Mononuclear cell (primary cell): ENCODE results near the gene TRPM2. TPM values are rescaled to one million over a fixed set of nuclear protein-coding genes. Genes with fewer than 3 reads are reported as not detected.

Experiments
- H3K27me3 ChIP-seq: 2 replicates; pipeline ENCODE4 v1.6.0; 2011; ENCODE audit warnings: low read length, control low read depth; ENCODE audit not compliant: insufficient read depth
- H3K4me1 ChIP-seq: 2 replicates; pipeline ENCODE4 v1.5.1; 2011; ENCODE audit warnings: mild to moderate bottlenecking, low read length, control low read depth; ENCODE audit not compliant: insufficient read depth
- H3K4me3 ChIP-seq: 2 replicates; pipeline ENCODE4 v1.5.1; 2011; ENCODE audit warnings: mild to moderate bottlenecking, low read length, moderate library complexity
- H3K9me3 ChIP-seq: 2 replicates; pipeline ENCODE4 v1.5.1; 2011; ENCODE audit warnings: low read depth, mild to moderate bottlenecking, control low read depth, low read length
- total RNA-seq: library from RNA; depleted of rRNA; stranded (reverse); fragments of >200 nt; gene quantifications from one replicate; pipeline ENCODE4 v1.2.3, GENCODE V29; 2012

TRPM2 gene
- total RNA-seq, 1 donor, result 2.2 TPM

DNA sequence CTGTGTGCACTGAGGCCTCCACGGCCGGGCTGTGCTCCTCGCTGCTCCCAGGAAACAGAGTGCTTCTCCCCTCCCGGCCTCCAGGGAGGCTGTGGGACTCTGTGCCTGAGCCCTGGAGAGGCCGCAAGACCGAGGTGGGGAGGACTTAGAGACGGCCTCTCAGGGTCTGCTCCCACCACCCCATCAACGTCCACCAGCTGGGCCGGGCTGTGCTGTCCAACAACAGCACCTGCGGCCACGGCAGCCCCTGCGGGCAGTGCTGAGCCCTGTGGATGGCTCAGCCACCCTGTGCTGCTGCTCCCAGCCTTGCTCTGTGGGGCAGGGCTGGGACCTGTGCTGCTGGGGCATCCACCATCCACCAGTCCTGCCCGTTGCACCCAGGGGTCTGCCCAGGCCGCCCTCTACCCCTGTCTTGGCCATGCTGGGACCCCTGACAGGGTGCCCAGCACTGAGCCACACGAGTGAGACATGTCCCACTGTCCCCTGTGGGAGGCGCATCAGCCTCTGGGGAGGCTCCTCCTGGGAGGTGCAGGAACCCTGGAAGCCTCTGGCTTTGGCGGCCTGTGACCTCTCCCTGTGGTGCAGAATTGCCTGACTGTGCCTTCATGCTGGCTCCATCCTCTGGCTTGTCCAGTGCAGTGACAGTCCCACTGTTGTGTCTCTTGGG lies 70.7 kb downstream of the TRPM2 start:
- Histone ChIP-seq H3K4me1 (no peaks in the 10 kb centered on the region), H3K27me3 (no peaks in the 10 kb centered on the region), H3K9me3 (no peaks in the 10 kb centered on the region), H3K4me3 (no peak overlapping the region)

DNA sequence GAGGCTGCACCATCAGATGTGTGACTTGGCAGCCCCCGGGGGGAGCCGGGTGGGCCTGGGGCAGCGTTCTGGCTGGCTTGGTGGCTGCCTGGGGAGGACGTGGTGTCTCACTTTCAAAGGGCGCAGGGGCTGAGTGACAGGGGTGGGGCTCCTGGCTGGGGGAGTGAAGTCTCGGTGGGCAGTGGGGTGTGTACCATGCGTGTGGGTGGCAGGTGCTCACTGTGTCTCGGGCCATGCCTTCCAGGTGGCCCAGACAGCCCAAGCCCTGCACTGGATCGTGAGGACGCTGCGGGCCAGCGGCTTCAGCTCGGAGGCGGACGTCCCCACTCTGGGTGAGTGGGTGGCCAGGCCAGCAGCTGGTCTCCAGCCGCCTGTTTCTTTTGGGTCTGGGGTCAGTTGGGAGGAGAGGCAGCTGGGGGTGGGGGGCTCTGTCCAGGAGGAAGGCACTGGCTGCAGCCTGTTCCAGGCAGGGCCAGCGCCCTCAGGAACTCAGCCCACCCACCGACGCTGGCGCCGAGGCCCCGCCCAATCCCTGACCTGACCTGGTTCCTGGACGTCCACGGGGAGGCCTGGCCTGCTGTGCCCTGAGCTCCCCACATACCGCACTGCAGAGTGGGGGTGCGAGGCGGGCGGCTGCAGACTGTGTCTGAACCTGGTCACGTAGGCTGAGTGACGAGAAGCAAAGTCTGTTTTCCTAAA lies 71.3 kb downstream of the TRPM2 start:
- Histone ChIP-seq H3K9me3 (peaks cover 3% of the 10 kb centered on the region), H3K4me3 (no peak overlapping the region), H3K4me1 (no peaks in the 10 kb centered on the region), H3K27me3 (no peaks in the 10 kb centered on the region)

DNA sequence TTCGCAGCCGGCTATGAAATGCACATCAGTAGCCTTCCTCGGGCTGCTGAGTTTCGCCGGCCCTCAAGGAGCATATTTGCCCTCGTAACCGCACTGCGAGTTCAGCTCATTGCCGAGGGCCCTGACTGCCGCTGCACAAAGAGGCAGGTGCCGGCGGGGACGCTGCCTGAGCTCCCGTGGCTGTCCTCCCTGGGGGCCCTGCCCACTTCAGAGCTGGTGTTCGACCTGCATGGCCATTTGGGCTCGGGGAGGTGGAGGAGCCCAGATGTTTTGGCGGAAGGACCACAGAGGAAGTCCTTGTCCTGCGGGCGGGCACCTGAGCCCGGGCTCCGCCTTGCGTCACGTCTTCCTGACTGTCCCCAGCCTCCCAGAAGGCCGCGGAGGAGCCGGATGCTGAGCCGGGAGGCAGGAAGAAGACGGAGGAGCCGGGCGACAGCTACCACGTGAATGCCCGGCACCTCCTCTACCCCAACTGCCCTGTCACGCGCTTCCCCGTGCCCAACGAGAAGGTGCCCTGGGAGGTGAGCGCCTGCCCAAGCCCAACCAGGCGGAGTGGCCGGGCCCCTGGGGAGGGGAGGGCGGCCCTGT lies 72.0 kb downstream of the TRPM2 start:
- Histone ChIP-seq H3K27me3 (no peaks in the 10 kb centered on the region), H3K4me3 (no peak overlapping the region), H3K9me3 (peaks cover 7% of the 10 kb centered on the region), H3K4me1 (no peaks in the 10 kb centered on the region)

GRCh38 chr21:44425895-44426662 lies 72.7 kb downstream of the TRPM2 start:
- Histone ChIP-seq H3K9me3 (peaks cover 7% of the 10 kb centered on the region), H3K27me3 (no peaks in the 10 kb centered on the region), H3K4me1 (no peaks in the 10 kb centered on the region), H3K4me3 (no peak overlapping the region)

- no peak overlapping the region for H3K4me3 ChIP-seq
- peaks cover 7% of the 10 kb centered on the region for H3K9me3 ChIP-seq
- no peaks in the 10 kb centered on the region for H3K27me3 ChIP-seq
- no peaks in the 10 kb centered on the region for H3K4me1 ChIP-seq
These were observed 73.3 kb downstream of the TRPM2 start for GRCh38 chr21:44426663-44427191.

GRCh38 chr21:44427241-44428120 lies 74.1 kb downstream of the TRPM2 start:
- Histone ChIP-seq H3K27me3 (no peaks in the 10 kb centered on the region), H3K4me3 (no peak overlapping the region), H3K4me1 (no peaks in the 10 kb centered on the region), H3K9me3 (peaks cover 7% of the 10 kb centered on the region)

- H3K4me1 ChIP-seq, result no peaks in the 10 kb centered on the region
- no peaks in the 10 kb centered on the region for H3K27me3 ChIP-seq
- no peak overlapping the region for H3K4me3 ChIP-seq
- peaks cover 7% of the 10 kb centered on the region for H3K9me3 ChIP-seq
These were observed 75.0 kb downstream of the TRPM2 start for GRCh38 chr21:44428281-44428960.

DNA sequence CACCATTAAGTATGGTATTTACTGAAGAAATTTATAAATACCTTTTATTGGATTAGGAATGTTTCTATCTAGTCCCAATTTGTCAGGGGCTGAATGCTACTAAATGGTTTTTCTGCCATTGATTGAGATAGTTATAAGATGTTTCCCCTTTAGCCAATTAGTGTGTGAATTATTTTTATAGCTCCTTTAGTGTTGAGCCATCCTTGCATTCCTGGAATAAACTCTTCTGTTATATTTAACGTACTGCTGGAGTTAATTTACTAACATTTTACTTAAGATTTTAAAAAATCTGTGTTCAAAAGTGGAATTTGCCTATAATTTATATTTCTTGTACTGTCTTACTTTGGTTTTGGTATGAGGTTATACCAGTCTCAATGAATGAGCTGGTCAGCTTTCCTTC lies 76.5 kb downstream of the TRPM2 start:
- H3K4me1 ChIP-seq, result no peaks in the 10 kb centered on the region
- no peak overlapping the region for H3K4me3 ChIP-seq
- peaks cover 7% of the 10 kb centered on the region for H3K9me3 ChIP-seq
- no peaks in the 10 kb centered on the region for H3K27me3 ChIP-seq

DNA sequence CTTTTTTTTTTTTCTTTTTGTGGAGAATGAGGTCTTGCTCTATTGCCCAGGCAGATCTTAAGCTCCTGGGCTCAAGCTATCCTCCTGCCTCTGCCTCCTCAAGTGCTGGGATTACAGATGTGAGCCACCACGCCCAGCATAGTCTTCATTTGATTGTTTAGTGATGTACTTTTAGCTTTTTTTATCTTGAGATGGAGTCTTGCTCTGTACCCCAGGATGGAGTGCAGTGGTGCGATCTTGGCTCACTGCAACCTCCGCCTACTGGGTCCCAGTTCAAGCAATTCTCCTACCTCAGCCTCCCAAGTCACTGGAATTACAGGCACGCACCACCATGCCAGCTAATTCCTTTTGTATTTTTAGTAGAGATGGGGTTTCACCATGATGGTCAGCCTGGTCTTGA lies 77.9 kb downstream of the TRPM2 start:
- H3K9me3 ChIP-seq, result peaks cover 7% of the 10 kb centered on the region
- H3K27me3 ChIP-seq, result no peaks in the 10 kb centered on the region
- H3K4me3 ChIP-seq, result no peak overlapping the region
- no peaks in the 10 kb centered on the region for H3K4me1 ChIP-seq

DNA sequence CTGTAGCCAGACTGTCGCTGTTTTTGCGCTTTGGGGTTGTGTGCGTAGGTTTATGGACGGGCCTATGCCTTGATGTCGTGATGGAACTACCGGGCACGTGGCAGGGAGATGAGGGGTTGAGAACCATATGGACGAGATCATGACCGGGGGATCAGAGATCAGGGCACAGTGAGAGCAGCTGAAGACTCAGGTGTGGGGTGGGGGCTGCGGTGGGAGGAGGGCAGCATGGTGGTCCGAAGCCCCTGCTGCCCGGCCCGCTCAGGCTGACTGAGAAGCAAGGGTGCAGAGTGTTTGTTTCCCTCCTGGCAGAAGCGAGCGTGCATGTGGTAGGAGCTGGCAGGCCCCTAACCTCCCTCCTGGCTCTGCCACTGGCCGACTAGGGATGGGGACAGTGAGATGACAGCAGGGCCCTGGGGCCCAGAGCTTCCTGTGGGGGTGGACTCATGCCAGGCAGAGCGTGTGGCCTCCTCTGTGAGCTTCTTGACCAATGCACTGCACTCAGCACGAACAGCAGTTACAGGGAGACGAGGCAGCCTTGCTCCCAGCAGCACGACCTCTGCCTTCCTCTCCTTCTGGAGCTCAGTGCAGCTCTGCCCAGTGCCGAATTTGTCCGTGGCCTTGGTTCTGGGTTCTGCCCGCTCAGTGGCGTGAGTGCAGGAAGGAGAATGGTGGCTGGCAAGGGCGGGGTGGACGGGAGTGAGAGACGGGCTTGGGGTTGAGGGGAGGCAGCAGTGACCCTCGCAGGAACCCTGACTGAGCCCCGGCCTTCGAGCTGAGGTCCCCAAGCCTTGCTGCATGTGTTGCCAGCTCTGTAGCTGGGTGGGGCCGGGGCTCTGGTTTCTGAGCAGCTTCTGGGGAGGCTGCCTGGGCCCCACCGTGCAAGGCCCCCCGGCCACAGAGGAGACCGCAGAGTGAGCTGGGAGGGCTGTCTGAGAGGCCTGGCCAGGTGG lies 79.7 kb downstream of the TRPM2 start:
- peaks cover 7% of the 10 kb centered on the region for H3K9me3 ChIP-seq
- H3K27me3 ChIP-seq, result no peaks in the 10 kb centered on the region
- no peak overlapping the region for H3K4me3 ChIP-seq
- H3K4me1 ChIP-seq, result no peaks in the 10 kb centered on the region

DNA sequence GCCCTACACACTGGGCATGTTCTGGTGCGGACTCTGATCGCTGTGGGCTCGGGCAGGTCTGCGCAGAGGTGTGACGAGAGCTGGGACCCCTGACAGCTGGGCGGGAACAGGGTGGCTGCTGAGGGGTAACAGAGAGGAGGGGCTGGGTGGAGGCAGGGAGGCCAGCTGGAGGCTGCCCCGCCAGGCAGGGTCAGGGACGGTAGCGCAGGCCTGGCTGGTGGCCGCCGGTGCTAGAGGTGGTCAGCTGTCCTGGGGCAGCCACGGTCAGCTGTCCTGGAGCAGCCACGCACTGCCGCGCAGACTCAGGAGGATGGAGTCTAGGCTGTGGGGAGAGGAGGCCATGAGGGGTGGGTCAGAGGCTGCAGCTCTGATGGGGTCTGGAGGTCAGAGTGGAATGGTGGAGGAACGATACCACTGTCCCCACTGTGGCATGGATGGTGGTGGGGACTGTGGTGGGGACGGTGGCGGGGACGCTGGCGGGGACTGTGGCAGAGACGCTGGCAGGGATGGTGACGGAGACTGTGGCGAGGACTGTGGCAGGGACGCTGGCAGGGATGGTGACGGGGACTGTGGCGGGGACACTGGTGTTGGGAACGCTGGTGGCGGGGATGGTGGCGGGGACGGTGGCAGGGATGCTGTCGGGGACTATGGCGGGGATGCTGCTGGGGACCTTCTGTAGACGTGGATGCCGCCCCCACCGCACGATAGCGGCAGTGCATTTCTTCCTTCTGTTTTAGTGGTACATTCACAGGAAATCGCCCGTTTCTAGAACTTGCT lies 80.6 kb downstream of the TRPM2 start:
- H3K4me3 ChIP-seq, result no peak overlapping the region
- H3K27me3 ChIP-seq, result no peaks in the 10 kb centered on the region
- no peaks in the 10 kb centered on the region for H3K4me1 ChIP-seq
- H3K9me3 ChIP-seq, result peaks cover 7% of the 10 kb centered on the region

DNA sequence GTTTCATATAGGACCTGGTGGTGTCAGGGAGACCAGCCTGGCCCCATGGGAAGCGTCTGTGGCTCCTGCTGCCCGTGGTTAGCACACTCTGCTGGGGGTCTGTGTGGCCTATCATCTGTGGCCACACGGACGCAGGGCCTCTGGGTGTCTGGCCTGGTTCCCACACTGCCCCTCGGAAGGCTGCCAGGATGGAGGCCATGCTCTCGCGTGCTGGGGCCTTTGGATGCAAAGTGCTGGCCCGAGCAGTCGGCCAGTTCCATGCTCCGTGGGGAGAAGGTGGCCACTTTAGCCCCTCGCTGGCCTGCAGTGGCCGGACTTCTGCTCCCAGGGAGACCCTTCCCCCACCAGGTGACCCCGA lies 81.1 kb downstream of the TRPM2 start:
- H3K4me3 ChIP-seq, result no peak overlapping the region
- no peaks in the 10 kb centered on the region for H3K27me3 ChIP-seq
- H3K9me3 ChIP-seq, result peaks cover 6% of the 10 kb centered on the region
- no peaks in the 10 kb centered on the region for H3K4me1 ChIP-seq
